Liver (tissue), 3 donors: ENCODE measurements around the gene ATP6V1G2.

ENCODE experiments used
- CTCF ChIP-seq: fragments of 150-350 bp; IDR thresholded peaks from 2 replicates; pipeline ENCODE4 v1.5.1; 2017; ENCODE audit warnings: improper control_type of control experiment, low read depth, low read length; ENCODE audit not compliant: missing input control
- EGR1 ChIP-seq, 2 donors: IDR thresholded peaks; 2 replicates each; pipeline ENCODE4 v1.6.1; 2016 to 2018; ENCODE audit warnings: antibody characterized with exemption in 2 of 2, low read depth in 2 of 2
- JUND ChIP-seq, 2 donors: IDR thresholded peaks; 2 replicates each; pipeline ENCODE4 v1.6.1; 2016; ENCODE audit warnings: antibody characterized with exemption in 2 of 2
- MAX ChIP-seq: IDR thresholded peaks from 2 replicates; pipeline ENCODE4 v1.6.1; 2016; ENCODE audit warnings: antibody characterized with exemption
- TAF1 ChIP-seq: conservative IDR thresholded peaks from 2 replicates; pipeline ENCODE4 v1.6.1; 2016; ENCODE audit warnings: antibody characterized with exemption, mild to moderate bottlenecking
- YY1 ChIP-seq: IDR thresholded peaks from 2 replicates; pipeline ENCODE4 v1.6.1; 2016; ENCODE audit warnings: antibody characterized with exemption, mild to moderate bottlenecking
- TF ChIP-seq, protein P1 (sequence below): IDR thresholded peaks from 2 replicates; pipeline ENCODE4 v1.6.1; 2016; ENCODE audit warnings: antibody characterized with exemption, mild to moderate bottlenecking
- donor health status: healthy.
- donor health status: healthy.

GRCh38 chr6:31529329-31530150 lies 16.9 kb downstream of the ATP6V1G2 start:
- TF ChIP-seq JUND (IDR thresholded peaks at IDR 0.05) (no peak), YY1 (no peak), MAX (no peak), CTCF (no peak), TAF1 (no peak), EGR1 (IDR thresholded peaks at IDR 0.05; ENCODE audit: low read depth in 2 of 2) (no peak)
- TF ChIP-seq, protein P1, sequence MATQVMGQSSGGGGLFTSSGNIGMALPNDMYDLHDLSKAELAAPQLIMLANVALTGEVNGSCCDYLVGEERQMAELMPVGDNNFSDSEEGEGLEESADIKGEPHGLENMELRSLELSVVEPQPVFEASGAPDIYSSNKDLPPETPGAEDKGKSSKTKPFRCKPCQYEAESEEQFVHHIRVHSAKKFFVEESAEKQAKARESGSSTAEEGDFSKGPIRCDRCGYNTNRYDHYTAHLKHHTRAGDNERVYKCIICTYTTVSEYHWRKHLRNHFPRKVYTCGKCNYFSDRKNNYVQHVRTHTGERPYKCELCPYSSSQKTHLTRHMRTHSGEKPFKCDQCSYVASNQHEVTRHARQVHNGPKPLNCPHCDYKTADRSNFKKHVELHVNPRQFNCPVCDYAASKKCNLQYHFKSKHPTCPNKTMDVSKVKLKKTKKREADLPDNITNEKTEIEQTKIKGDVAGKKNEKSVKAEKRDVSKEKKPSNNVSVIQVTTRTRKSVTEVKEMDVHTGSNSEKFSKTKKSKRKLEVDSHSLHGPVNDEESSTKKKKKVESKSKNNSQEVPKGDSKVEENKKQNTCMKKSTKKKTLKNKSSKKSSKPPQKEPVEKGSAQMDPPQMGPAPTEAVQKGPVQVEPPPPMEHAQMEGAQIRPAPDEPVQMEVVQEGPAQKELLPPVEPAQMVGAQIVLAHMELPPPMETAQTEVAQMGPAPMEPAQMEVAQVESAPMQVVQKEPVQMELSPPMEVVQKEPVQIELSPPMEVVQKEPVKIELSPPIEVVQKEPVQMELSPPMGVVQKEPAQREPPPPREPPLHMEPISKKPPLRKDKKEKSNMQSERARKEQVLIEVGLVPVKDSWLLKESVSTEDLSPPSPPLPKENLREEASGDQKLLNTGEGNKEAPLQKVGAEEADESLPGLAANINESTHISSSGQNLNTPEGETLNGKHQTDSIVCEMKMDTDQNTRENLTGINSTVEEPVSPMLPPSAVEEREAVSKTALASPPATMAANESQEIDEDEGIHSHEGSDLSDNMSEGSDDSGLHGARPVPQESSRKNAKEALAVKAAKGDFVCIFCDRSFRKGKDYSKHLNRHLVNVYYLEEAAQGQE = no peak
